Measurements from ENCODE around the gene GPR37L1.

- no peak for TF ChIP-seq POLR2A (IDR thresholded peaks at IDR 0.05)
- TF ChIP-seq, protein P1, sequence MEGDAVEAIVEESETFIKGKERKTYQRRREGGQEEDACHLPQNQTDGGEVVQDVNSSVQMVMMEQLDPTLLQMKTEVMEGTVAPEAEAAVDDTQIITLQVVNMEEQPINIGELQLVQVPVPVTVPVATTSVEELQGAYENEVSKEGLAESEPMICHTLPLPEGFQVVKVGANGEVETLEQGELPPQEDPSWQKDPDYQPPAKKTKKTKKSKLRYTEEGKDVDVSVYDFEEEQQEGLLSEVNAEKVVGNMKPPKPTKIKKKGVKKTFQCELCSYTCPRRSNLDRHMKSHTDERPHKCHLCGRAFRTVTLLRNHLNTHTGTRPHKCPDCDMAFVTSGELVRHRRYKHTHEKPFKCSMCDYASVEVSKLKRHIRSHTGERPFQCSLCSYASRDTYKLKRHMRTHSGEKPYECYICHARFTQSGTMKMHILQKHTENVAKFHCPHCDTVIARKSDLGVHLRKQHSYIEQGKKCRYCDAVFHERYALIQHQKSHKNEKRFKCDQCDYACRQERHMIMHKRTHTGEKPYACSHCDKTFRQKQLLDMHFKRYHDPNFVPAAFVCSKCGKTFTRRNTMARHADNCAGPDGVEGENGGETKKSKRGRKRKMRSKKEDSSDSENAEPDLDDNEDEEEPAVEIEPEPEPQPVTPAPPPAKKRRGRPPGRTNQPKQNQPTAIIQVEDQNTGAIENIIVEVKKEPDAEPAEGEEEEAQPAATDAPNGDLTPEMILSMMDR (IDR thresholded peaks at IDR 0.05): no peak
Measured at GRCh38 chr1:202165942-202166843, 43.5 kb downstream of the GPR37L1 start.
